HG02840 (cell line): ENCODE data around the gene PEDS1.
"Not testable (repeated sequence)": the region's sequence is repeated elsewhere in the genome, so short reads cannot be mapped to it uniquely, and the experiment has no call there.

Experiments used
- ATAC-seq: cut with Tn5 transposase; IDR thresholded peaks from one replicate; pipeline ENCODE4 v1.9.1; 2021; ENCODE audit warnings: mild to moderate bottlenecking, moderate library complexity, moderate number of reproducible peaks; ENCODE audit not compliant: unreplicated experiment, low FRiP score

PEDS1 gene

DNA sequence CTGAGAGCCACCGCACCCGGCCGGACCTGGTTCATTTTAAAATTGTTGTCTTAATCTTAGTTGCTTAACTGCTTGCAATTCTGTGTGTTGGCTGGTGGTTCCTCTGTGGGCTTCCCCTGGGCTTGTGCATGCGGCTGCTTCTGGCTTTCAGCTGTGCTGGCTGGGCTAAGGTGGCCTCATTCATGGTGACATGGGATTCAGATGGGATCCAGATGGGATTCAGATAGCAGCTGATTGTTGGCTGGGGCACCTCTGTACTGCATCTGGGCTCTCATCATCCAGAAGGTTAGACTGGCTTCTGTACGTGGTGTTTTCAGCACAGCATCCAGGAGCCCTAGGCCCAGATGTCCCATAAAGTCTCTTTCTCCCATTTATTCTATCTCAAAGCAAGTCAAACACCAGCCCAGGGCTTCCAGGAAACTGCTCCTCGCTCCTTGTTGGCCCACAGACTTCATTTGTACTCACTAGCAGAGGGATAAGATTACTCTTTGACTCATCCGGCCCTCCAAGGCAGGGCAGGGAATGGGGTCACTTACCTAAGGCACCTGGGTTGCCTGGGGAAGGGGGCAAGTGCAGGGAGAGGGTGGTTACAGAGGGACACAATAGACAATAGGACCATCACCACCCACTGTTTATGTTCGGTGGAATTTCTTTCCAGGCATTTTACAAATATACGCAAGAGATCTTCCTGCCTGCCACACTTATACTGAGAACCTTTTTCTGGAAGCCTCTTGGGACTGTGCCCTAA, 10.2 kb upstream of the PEDS1 start:
- ATAC-seq = no peak

- not testable (repeated sequence) for ATAC-seq
These were observed 8.0 kb upstream of the PEDS1 start for GRCh38 chr20:50161494-50161893.

DNA sequence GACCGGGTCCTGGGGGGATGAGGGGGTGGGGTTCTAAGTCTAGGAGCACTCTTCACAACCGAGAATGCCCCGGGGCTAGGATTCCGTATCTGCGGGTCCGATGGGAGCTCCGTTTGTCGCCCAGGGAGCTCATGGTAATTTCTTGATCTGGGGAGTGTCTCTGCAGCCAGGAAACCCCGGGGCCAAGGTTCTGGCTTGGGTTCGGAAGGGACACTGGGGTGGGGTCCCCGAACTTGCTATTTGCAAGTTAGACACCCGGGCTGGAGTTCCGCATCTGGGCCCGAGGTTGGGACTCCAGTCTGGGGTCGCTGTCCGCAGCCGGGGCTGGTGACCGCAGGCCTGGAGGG, 397 bp downstream of the PEDS1 start:
- peak; percentile 20 for ATAC-seq

DNA sequence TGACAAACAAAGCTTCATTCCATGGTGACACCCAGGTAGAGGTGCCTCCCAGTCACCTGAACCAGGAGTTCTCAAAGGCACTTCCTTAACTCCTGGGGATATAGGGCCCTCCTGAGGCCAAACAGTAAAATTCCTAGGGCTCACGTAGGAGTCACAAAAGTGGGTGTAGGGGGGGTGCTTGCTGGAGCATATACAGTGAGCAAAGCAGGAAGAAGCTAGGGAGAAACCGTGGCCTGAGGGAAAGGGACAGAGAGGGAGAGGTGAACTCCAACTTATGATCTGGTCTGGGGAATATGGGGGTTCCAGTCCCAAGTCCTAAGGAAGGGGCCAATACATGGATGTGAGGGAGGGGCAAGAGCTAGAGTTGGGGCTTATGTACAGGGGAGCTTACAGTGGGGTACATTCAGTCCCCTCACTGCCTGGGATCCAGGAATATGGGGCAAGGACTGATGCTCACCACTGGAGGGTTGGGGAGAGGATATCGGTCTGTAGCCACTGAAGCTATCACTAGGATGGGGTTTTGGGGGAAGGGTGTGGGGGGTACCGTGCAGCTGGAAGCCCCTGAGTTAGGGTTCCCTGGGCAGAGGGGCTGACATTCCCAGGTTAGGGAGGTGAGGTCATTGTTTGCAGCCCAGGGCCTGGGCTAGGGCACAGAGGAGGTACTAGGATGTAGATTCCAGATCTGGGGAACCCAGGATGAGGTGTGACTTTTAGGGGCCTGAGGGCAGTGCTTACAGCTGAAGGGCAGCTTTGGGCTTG, 950 bp downstream of the PEDS1 start:
- ATAC-seq = no peak

GRCh38 chr20:50151034-50151743, 2.3 kb downstream of the PEDS1 start:
- ATAC-seq = no peak

DNA sequence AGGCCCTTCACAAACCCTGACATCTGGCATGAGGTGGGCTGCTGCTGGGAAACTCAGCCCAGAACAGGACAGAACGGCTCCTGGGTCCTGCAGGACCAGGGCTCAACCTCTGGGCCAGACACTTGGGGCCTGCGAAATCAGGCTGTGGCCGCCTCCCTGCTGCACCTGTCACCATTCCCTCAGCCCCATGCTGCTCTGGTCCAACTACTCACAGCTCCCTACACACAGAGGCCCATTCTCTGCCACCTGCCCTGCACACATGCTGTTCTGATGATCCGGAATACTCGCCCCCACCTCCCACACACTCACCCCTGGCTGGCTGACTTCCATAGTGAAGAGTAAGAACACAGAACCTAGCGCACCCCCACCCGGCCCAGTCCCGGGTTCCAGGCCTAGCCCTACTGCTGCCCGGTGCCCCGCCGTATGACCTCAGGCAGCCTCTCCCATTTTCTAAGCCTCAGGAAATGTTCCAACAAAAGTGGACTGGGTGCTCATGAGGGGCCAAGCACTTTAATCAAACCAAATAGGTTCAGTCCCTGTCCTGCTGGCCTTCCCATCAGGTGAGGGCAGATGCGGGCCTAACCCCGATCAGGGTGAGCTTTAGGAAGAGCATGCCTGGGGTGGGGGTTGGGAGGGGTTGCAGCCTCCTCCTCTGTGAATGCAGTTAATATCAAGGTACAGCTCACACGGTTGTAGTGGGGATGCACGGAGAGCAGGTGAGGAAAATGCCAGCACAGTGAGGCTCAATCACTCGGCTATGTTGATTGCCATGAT, 3.9 kb downstream of the PEDS1 start:
- no peak for ATAC-seq

DNA sequence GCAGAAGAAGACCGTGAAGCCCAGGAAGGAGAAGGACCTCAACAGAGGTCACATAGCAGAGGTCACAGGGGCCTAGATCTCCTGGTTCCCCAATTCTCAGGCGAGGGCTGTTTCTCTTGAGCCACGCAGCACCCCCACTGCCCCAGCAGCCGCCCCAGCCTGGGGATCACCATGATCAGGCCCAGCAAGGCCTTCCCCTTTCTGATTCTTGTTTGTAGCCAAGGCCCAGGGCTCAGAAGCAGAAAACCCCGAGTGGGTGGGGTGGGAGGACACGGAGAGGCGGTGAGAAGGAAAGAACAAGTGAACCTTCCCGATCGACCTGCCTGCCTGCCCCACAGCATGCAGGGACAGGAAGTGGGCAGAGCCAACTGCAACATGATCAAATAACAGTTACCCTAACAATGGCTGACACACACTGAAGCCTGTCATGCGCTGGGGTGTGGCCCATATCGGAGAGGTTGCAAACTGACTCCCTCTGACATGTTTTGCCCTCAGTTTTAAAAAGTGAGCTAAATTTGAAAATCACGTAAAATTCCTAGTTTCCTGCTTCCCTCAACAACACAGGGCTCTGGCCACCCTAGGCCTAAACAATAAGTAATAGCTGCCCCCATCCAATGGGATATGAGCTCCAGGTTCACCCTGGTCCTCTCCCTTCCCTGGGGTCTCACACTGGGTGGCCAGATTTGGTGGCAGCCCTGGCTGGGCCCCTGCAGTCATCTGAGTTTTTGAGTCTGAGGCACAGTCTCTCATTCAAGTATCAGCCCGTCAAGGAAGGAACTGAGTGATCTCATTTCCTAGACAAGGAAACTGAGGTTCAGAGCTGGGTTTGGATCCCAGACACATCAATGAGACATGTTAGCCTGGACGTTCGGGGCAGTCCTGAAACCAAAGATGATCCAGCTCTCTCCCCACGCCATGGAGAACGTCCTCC, 6.5 kb downstream of the PEDS1 start:
- ATAC-seq = no peak

DNA sequence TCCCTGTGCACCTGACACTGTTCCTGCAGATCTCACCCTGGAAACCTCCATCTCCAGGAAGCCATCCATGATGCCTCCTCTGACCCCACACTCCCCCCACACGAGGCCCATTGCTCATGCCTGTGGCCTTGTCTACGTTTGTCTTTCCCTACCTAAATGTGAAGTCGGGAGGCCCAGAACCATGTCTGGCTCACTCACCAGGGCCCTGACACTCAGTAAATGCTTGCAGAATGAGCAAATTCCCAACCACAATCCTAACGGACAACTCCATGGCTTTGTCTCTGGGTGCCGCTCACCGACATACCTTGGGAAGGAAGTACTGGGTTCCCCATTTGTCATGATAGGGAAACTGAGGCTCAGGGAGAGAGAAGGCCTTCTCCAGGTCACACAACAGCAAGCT, 7.3 kb downstream of the PEDS1 start:
- ATAC-seq = no peak

DNA sequence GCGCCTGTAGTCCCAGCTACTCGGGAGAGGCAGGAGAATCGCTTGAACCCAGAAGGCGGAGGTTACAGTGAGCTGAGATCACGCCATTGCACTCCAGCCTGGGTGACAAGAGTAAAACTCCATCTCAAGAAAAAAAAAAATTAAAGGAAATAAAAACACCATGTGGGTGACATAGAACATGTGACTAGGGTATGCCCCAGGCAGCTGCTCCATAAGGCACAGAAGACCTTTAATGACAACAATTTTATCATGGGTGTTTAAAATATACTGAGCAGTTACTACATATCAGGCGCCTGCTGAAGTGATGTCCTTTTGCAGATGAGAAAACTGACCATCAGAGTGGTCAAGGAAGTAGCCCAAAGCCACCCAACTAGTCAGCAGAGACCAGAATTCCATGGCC, 8.0 kb downstream of the PEDS1 start:
- no peak for ATAC-seq

GRCh38 chr20:50144362-50144761, 9.2 kb downstream of the PEDS1 start:
- no peak for ATAC-seq

DNA sequence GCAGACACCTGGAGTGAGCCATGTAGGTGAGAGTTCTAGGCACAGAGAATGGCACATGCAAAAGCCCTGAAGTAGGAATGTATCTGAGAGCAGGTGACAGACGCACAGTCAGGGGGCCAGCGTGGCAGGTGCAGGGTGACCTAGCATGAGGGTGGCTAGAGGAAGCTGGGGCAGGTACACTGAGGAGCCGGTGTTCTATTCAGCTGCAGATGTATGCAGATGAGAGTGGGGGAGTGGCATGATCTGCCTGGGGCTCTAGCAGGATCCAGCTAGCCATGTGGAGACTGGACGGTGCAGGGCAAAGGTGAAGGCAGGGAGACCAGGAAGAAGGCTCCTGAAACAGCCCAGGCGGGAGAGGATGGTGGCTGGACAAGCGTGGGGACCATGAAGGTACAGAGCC, 10.7 kb downstream of the PEDS1 start:
- ATAC-seq = no peak

DNA sequence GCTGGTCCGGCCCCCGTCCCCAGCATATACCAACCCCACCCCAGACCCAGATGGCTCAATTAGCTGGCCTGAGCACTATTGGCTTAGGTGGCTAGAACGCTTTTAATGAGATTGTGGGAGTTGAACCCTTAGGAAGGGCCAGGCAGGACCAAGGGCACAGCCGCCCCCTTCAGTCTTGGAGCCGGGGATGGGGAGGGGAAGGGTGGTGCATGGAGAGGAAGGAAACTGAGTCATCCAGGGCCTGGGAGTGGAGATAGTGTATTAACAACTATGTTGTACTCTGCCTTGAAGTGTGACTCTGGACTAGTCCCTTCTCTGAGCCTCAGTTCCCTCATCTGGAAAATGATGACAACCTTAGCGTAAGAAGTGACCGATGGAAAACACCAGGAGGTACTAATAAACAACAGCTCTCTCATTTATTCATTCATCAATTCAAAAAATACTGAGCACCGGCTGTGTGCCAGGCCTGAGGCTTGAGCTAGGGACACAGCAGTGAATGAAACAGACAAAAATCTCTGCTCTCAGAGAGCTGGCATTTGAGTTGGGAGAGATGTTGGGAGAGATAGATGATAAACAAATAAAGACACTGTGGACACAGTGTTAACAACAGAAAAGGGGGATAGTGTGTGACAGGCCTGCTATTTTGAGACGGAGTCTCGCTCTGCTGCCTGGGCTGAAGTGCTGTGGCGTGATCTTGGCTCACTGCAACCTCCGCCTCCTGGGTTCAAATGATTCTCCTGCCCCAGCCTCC, 11.5 kb downstream of the PEDS1 start:
- no peak for ATAC-seq

- no peak for ATAC-seq
These were observed 12.4 kb downstream of the PEDS1 start for GRCh38 chr20:50141018-50141675.

DNA sequence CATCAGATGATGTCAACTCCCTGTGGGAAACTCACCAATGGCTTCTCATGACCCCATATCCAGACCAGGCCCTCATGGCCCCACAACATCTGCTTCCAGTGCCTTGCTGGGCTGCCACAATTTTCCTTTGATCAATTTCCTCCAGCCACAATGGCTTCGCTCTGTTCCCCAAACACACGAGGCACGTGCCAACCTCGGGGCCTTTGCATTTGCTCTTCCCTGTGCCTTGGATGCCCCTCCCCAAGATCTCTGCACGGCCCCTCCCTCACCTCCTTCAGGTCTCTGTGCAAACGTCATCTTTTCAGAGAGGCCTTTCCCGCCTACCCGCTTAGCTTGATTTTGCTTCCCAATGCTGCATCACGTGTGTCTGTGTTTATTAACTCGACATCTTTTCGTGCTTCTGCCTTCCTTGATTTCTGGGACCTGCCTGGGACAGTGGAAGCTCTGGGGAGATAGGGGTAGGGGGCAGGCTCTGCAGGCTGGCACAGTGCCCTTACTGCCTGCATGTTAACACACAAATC, 13.1 kb downstream of the PEDS1 start:
- no peak for ATAC-seq

GRCh38 chr20:50138479-50139393, 14.8 kb downstream of the PEDS1 start:
- no peak for ATAC-seq

DNA sequence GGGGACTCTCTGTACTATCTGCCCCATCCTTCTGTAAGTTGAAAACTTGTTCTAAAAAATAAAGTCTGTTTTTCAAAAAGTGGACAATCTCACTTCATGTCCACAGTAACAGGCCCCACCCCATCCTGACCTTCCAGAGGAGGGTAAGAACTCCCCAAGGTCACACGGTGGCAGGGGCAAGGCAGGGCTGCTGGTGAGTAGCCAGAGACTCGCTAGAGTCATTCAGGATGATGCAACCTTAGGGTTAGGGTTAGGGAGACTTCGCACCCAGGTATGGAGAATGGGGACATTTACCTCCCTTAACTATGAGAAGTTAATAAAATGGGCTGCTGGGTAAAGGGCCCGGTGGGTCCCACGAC, 15.4 kb downstream of the PEDS1 start:
- ATAC-seq = no peak

DNA sequence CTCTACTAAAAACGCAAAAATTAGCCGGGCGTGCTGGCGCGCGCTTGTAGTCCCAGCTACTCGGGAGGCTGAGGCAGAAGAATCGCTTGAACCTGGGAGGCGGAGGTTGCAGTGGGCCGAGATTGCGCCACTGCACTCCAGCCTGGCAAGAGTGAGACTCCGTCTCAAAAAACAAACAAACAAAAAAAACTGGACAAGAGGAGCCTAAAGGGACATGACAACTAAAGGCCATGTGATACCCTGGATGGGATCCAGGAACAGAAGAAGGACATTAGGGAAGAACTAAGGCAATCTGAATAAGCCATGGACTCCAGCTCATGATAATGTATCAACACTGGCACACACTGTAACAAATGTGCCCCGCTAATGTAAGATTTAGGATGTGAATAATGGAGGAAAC, 15.8 kb downstream of the PEDS1 start:
- not testable (repeated sequence) for ATAC-seq
